SK-N-SH treated with all-trans-retinoic acid at 6 μM for 48 hours (cell line): ENCODE results near the gene PPP1R3C.

Experiments
- ATAC-seq: fragments of 200-7000 bp; cut with Tn5 transposase; 3 replicates; pipeline ENCODE4 v1.9.1; 2020; ENCODE audit warnings: mild to moderate bottlenecking, moderate library complexity
- BACH2 ChIP-seq: fragments of 250-450 bp; sonication (Bioruptor Pico); IDR thresholded peaks from 2 replicates; pipeline ENCODE4 v1.9.0; 2021; ENCODE audit warnings: mild to moderate bottlenecking, borderline replicate concordance
- CREB5 ChIP-seq: fragments of 250-450 bp; sonication (Bioruptor Pico); IDR thresholded peaks from 2 replicates; pipeline ENCODE4 v1.5.1; 2020; ENCODE audit warnings: low read depth, mild to moderate bottlenecking, moderate library complexity
- CSRNP3 ChIP-seq: fragments of 250-450 bp; sonication (Bioruptor Pico); IDR thresholded peaks from 2 replicates; pipeline ENCODE4 v1.5.1; 2021; ENCODE audit warnings: mild to moderate bottlenecking, moderate library complexity
- ISL1 ChIP-seq: fragments of 250-450 bp; sonication (Bioruptor Pico); IDR thresholded peaks from 2 replicates; pipeline ENCODE4 v2.1.2; 2022; ENCODE audit warnings: mild to moderate bottlenecking, moderate library complexity
- OSR1 ChIP-seq: fragments of 250-450 bp; sonication (Bioruptor Pico); IDR thresholded peaks from 2 replicates; pipeline ENCODE4 v1.8.0; 2022; ENCODE audit warnings: moderate library complexity, mild to moderate bottlenecking, inconsistent platforms
- POU6F1 ChIP-seq: fragments of 250-450 bp; sonication (Bioruptor Pico); IDR thresholded peaks from 2 replicates; pipeline ENCODE4 v1.8.0; 2021; ENCODE audit warnings: low read depth, mild to moderate bottlenecking, moderate library complexity, borderline replicate concordance
- PPARA ChIP-seq: fragments of 250-450 bp; sonication (Bioruptor Pico); IDR thresholded peaks from 2 replicates; pipeline ENCODE4 v1.5.0; 2020; ENCODE audit warnings: mild to moderate bottlenecking, borderline replicate concordance
- RARB ChIP-seq: fragments of 250-450 bp; sonication (Bioruptor Pico); IDR thresholded peaks from 2 replicates; pipeline ENCODE4 v1.8.0; 2021; ENCODE audit warnings: mild to moderate bottlenecking, moderate library complexity
- SNAI2 ChIP-seq: fragments of 250-450 bp; sonication (Bioruptor Pico); IDR thresholded peaks from 2 replicates; pipeline ENCODE4 v1.5.0; 2020; ENCODE audit warnings: mild to moderate bottlenecking, moderate library complexity
- TSHZ2 ChIP-seq: fragments of 250-450 bp; sonication (Bioruptor Pico); IDR thresholded peaks from 2 replicates; pipeline ENCODE4 v1.5.0; 2020; ENCODE audit warnings: mild to moderate bottlenecking, moderate library complexity
- ZC3H10 ChIP-seq: fragments of 250-450 bp; sonication (Bioruptor Pico); IDR thresholded peaks from 2 replicates; pipeline ENCODE4 v1.5.1; 2021; ENCODE audit warnings: mild to moderate bottlenecking, moderate library complexity
- ZFP3 ChIP-seq: fragments of 250-450 bp; sonication (Bioruptor Pico); IDR thresholded peaks from 2 replicates; pipeline ENCODE4 v1.5.0; 2020; ENCODE audit warnings: mild to moderate bottlenecking, moderate library complexity
- ZFP30 ChIP-seq: fragments of 450-650 bp; formaldehyde crosslinking; IDR thresholded peaks from 2 replicates; pipeline ENCODE4 v1.5.0; 2022; ENCODE audit warnings: mild to moderate bottlenecking, moderate library complexity
- ZNF565 ChIP-seq: fragments of 450-650 bp; formaldehyde crosslinking; conservative IDR thresholded peaks from 2 replicates; pipeline ENCODE4 v1.5.0; 2020; ENCODE audit warnings: low read depth, mild to moderate bottlenecking, moderate library complexity
- ZNF70 ChIP-seq: fragments of 450-650 bp; formaldehyde crosslinking; IDR thresholded peaks from 2 replicates; pipeline ENCODE4 v1.5.0; 2020; ENCODE audit warnings: mild to moderate bottlenecking, moderate library complexity

PPP1R3C gene

GRCh38 chr10:91590904-91591796, 41.7 kb downstream of the PPP1R3C start (continued):
- TF ChIP-seq CSRNP3 (CRISPR knock-in tag) (peak; percentile 87), PPARA (CRISPR knock-in tag) (no peak)
- TF ChIP-seq, all 23 proteins: peak for 6

- TF ChIP-seq ZFP30, result no peak
- no peak for TF ChIP-seq ZNF565 (CRISPR knock-in tag)
- TF ChIP-seq ISL1 (CRISPR knock-in tag), result 0 out of 2 replicates have a peak, but pooled peaks have one; percentile 13
- no peak for TF ChIP-seq ZFP3 (CRISPR knock-in tag)
- ATAC-seq, result peak; percentile 58
Observed at GRCh38 chr10:91590142-91590903, 42.5 kb downstream of the PPP1R3C start.

GRCh38 chr10:91589658-91590035, 43.2 kb downstream of the PPP1R3C start:
- TF ChIP-seq SNAI2 (CRISPR knock-in tag), result no peak
- TF ChIP-seq BACH2 (CRISPR knock-in tag), result no peak
- no peak for TF ChIP-seq ZNF70
- TF ChIP-seq TSHZ2 (CRISPR knock-in tag), result no peak
- TF ChIP-seq ZC3H10 (CRISPR knock-in tag), result no peak
- TF ChIP-seq PPARA (CRISPR knock-in tag), result no peak
- no peak for TF ChIP-seq RARB
- no peak for TF ChIP-seq POU6F1 (CRISPR knock-in tag)
- no peak for TF ChIP-seq CREB5

GRCh38 chr10:91589015-91589657, 43.7 kb downstream of the PPP1R3C start:
- peak; percentile 74 for ATAC-seq
- 0 out of 2 replicates have a peak, but pooled peaks have one; percentile 52 for TF ChIP-seq OSR1 (CRISPR knock-in tag)
- TF ChIP-seq ZC3H10 (CRISPR knock-in tag), result no peak
- TF ChIP-seq, all 23 proteins: peak for 1

More at GRCh38 chr10:91589658-91590035, 43.2 kb downstream of the PPP1R3C start:
- ATAC-seq, result no peak; the same call in 2 of the 3 replicates
